ENCODE results near the gene GLP2R. TPM values are rescaled to one million over a fixed set of nuclear protein-coding genes. Genes with fewer than 3 reads are reported as not detected.

GLP2R gene
- total RNA-seq, 2 experiments from 2014 or later = not detected

DNA sequence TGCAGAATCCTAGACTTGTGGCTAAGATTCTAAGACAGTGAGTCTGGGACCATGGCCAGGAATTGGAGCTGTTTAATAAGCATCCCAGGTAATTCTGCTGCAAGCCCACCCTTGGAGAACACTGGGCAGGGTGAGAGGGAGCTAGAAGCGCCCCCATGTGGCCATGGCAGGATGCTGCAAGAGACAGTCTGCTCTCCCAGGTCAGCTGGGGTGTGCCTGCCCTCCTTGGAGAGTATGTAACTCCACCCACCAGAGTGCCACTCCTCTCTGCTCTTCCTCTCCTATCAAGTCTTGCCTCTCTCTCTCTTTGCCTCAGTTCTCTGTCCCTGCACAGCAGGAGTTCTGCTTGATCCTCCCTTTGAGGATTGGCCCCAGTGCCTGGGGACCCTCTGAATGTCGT, 64.4 kb downstream of the GLP2R start:
- H3K9me3 Mint-ChIP-seq = no peaks in the 10 kb centered on the region
- H3K36me3 Mint-ChIP-seq (ENCODE audit: low read depth) = no peaks in the 10 kb centered on the region
- no peak overlapping the region for H3K27ac Mint-ChIP-seq
- DNase-seq (peak; percentile 39), ATAC-seq (peak; percentile 82)
- ChIA-PET POLR2A (no interaction called here), CTCF (interaction anchor here (1.0 to 1.4 kb wide), 3 partner anchors 12 to 162 kb away, joined by 3 read pairs; no protein-coding TSS in a partner anchor)
- peaks cover 4% of the 10 kb centered on the region for H3K27me3 Mint-ChIP-seq
- TF ChIP-seq, protein P1, sequence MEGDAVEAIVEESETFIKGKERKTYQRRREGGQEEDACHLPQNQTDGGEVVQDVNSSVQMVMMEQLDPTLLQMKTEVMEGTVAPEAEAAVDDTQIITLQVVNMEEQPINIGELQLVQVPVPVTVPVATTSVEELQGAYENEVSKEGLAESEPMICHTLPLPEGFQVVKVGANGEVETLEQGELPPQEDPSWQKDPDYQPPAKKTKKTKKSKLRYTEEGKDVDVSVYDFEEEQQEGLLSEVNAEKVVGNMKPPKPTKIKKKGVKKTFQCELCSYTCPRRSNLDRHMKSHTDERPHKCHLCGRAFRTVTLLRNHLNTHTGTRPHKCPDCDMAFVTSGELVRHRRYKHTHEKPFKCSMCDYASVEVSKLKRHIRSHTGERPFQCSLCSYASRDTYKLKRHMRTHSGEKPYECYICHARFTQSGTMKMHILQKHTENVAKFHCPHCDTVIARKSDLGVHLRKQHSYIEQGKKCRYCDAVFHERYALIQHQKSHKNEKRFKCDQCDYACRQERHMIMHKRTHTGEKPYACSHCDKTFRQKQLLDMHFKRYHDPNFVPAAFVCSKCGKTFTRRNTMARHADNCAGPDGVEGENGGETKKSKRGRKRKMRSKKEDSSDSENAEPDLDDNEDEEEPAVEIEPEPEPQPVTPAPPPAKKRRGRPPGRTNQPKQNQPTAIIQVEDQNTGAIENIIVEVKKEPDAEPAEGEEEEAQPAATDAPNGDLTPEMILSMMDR (IDR thresholded peaks at IDR 0.05) = peak; percentile 64
- H3K4me1 Mint-ChIP-seq (ENCODE audit: low read depth) = no peaks in the 10 kb centered on the region
- intact Hi-C loops (cut with micrococcal nuclease) = no loop called here
- H3K4me3 Mint-ChIP-seq = no peak overlapping the region

- ChIA-PET CTCF (no interaction called here), POLR2A (no interaction called here)
- intact Hi-C loops (cut with micrococcal nuclease) = no loop called here
- Mint-ChIP-seq H3K9me3 (no peaks in the 10 kb centered on the region), H3K4me1 (ENCODE audit: low read depth) (no peaks in the 10 kb centered on the region), H3K27me3 (peaks cover 6% of the 10 kb centered on the region), H3K27ac (no peak overlapping the region), H3K36me3 (ENCODE audit: low read depth) (no peaks in the 10 kb centered on the region), H3K4me3 (no peak overlapping the region)
- TF ChIP-seq, protein P1 (IDR thresholded peaks at IDR 0.05) = no peak
- DNase-seq (no peak), ATAC-seq (no peak)
Observed at GRCh38 chr17:9893411-9894012, 67.8 kb downstream of the GLP2R start.

GRCh38 chr17:9894231-9894630, 68.5 kb downstream of the GLP2R start:
- DNase-seq (no peak), ATAC-seq (no peak)
- Mint-ChIP-seq H3K27ac (no peak overlapping the region), H3K4me3 (no peak overlapping the region), H3K4me1 (ENCODE audit: low read depth) (no peaks in the 10 kb centered on the region), H3K27me3 (peaks cover 6% of the 10 kb centered on the region), H3K9me3 (no peaks in the 10 kb centered on the region), H3K36me3 (ENCODE audit: low read depth) (no peaks in the 10 kb centered on the region)
- ChIA-PET POLR2A (no interaction called here), CTCF (no interaction called here)
- TF ChIP-seq, protein P1 (IDR thresholded peaks at IDR 0.05) = no peak
- intact Hi-C loops (cut with micrococcal nuclease) = no loop called here

- DNase-seq (no peak), ATAC-seq (no peak)
- POLR2A ChIA-PET = no interaction called here
- CTCF ChIA-PET = no interaction called here
- Mint-ChIP-seq H3K27ac (no peak overlapping the region), H3K36me3 (ENCODE audit: low read depth) (no peaks in the 10 kb centered on the region), H3K27me3 (peaks cover 6% of the 10 kb centered on the region), H3K4me1 (ENCODE audit: low read depth) (no peaks in the 10 kb centered on the region), H3K4me3 (no peak overlapping the region), H3K9me3 (no peaks in the 10 kb centered on the region)
- intact Hi-C loops (cut with micrococcal nuclease) = no loop called here
- TF ChIP-seq, protein P1 (IDR thresholded peaks at IDR 0.05) = no peak
Observed at GRCh38 chr17:9895923-9896322, 70.2 kb downstream of the GLP2R start.

DNA sequence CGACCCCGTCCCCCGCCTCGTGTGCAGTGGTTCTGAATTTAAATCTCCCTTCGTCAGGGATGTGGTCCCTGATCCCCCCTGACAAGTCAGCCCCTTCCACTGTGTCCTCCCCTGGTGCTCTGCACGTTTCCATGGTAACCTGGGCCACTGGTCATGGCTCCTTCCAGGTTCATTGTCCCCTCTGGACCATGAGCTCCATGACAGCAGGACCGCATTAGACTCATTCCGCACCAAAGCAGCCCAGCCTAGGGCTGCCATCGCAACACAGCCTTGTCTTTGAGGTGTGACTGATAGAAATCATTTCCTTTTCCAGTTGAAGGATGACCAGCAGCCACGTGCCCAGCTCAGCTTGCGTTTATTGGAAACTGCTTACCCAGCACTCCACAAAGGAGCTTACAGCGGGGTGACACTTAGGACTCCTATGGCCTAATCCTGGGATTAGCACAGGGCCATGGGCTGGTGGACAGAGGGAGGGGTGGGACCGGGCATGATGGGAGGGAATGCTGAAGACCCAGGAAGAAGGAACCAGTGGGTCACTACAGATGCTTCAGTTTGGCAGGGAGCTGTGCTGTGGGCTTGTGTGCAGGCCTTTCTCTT, 71.7 kb downstream of the GLP2R start:
- H3K27me3 Mint-ChIP-seq = peaks cover 9% of the 10 kb centered on the region
- TF ChIP-seq, protein P1 (IDR thresholded peaks at IDR 0.05) = no peak
- H3K9me3 Mint-ChIP-seq = no peaks in the 10 kb centered on the region
- DNase-seq (no peak), ATAC-seq (no peak)
- H3K36me3 Mint-ChIP-seq (ENCODE audit: low read depth) = no peaks in the 10 kb centered on the region
- POLR2A ChIA-PET = no interaction called here
- H3K4me3 Mint-ChIP-seq = no peak overlapping the region
- no peaks in the 10 kb centered on the region for H3K4me1 Mint-ChIP-seq (ENCODE audit: low read depth)
- no peak overlapping the region for H3K27ac Mint-ChIP-seq
- intact Hi-C loops (cut with micrococcal nuclease) = no loop called here
- CTCF ChIA-PET = interaction anchor here (1.4 kb wide), 1 partner anchor 129 kb away, joined by 3 read pairs; no protein-coding TSS in a partner anchor

Data from activated CD8-positive, alpha-beta T cell treated with anti-CD3 and anti-CD28 coated beads for 36 hours (primary cell).